Left ventricle myocardium inferior (tissue), 1 donor: ENCODE measurements around the gene CHCT1. TPM values are rescaled to one million over a fixed set of nuclear protein-coding genes. Genes with fewer than 3 reads are reported as not detected.
A peak's percentile ranks its signal among the peaks of the same experiment; 100 is the strongest.
"Not testable (repeated sequence)": the region's sequence is repeated elsewhere in the genome, so short reads cannot be mapped to it uniquely, and the experiment has no call there.

ENCODE experiments used
- DNase-seq: peaks from one replicate; pipeline ENCODE4 v3.0.0-alpha.2; 2020
- H3K27ac ChIP-seq: fragments of 200-600 bp; replicated peaks from 2 replicates; pipeline ENCODE4 v1.8.0; 2021
- H3K27me3 ChIP-seq: fragments of 200-600 bp; 2 replicates; pipeline ENCODE4 v1.8.0; 2021; ENCODE audit warnings: low read depth
- H3K36me3 ChIP-seq: fragments of 200-600 bp; 2 replicates; pipeline ENCODE4 v1.8.0; 2021
- H3K4me1 ChIP-seq: fragments of 200-600 bp; 2 replicates; pipeline ENCODE4 v1.8.0; 2021
- H3K4me3 ChIP-seq: fragments of 200-600 bp; 2 replicates; pipeline ENCODE4 v1.8.0; 2021; ENCODE audit warnings: mild to moderate bottlenecking, moderate library complexity
- H3K9me3 ChIP-seq: fragments of 200-600 bp; replicated peaks from 2 replicates; pipeline ENCODE4 v1.8.0; 2021
- intact Hi-C: fragments of 100-400 bp; cut with micrococcal nuclease; formaldehyde crosslinking; loops from one replicate; pipeline ENCODE4 v1.11.0; 2022
- total RNA-seq: library from RNA; stranded (reverse); fragmentation: NEBNext Ultra II Directional; extraction: Animal tissue kit (Norgen Biotek cat#: 25700); gene quantifications from one replicate; pipeline ENCODE4 v1.2.1, GENCODE V29; 2021
- TF ChIP-seq, protein P1 (sequence below): fragments of 200-600 bp; IDR thresholded peaks from 2 replicates; pipeline ENCODE4 v1.8.0; 2021; ENCODE audit warnings: antibody characterized with exemption, mild to moderate bottlenecking, borderline replicate concordance
- donor health status: DM: no; HTN: yes; CAD: no; lungs with severe emphysema.

CHCT1 gene
- total RNA-seq, 1 donor from 2014 or later = not detected

DNA sequence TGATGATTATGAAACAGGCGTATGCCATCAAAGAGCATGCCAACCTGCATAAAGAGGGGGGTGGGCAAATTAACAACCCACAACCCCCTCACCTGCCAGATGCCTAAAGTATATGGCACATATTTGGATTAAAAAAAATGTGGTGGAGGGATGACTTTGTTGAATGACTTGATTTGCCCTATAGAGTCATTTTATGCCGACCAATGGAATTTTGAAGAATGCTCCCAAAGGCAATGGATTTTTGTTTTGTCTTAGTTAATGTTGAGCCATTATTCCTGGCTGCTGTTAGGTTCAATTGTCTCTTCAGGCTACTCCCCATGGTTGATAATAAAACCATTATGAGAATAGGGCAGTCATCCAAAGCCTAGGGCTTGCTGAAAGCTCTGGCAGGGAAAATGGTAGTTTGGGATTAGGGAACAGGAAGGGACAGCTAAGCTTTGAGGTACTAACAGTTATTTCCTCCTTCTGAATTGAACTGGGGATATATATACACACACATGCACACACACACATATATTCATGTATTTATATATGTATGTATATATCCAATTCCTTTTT lies 5.8 kb upstream of the CHCT1 start:
- no peak for DNase-seq
- intact Hi-C loops = no loop called here
- TF ChIP-seq, protein P1, sequence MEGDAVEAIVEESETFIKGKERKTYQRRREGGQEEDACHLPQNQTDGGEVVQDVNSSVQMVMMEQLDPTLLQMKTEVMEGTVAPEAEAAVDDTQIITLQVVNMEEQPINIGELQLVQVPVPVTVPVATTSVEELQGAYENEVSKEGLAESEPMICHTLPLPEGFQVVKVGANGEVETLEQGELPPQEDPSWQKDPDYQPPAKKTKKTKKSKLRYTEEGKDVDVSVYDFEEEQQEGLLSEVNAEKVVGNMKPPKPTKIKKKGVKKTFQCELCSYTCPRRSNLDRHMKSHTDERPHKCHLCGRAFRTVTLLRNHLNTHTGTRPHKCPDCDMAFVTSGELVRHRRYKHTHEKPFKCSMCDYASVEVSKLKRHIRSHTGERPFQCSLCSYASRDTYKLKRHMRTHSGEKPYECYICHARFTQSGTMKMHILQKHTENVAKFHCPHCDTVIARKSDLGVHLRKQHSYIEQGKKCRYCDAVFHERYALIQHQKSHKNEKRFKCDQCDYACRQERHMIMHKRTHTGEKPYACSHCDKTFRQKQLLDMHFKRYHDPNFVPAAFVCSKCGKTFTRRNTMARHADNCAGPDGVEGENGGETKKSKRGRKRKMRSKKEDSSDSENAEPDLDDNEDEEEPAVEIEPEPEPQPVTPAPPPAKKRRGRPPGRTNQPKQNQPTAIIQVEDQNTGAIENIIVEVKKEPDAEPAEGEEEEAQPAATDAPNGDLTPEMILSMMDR = no peak

DNA sequence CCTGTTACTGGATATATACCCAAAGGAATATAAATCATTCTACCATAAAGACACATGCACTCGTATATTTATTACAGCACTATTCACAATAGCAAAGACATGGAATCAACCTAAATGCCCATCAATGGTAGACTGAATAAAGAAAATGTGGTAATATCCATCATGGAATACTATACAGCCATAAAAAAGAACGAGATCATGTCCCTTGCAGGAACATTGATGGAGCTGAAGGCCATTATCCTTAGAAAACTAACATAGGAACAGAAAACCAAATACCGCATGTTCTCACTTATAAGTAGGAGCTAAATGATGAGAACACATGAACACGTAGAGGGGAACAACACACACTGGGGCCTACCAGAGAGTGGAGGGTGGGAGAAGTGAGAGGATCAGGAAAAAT lies 3.3 kb upstream of the CHCT1 start:
- H3K9me3 ChIP-seq, H3K27me3 ChIP-seq, H3K36me3 ChIP-seq, H3K4me3 ChIP-seq, H3K27ac ChIP-seq, DNase-seq, intact Hi-C loops: not testable (repeated sequence)
- H3K4me1 ChIP-seq = peaks cover 16% of the 10 kb centered on the region

More for the DNA sequence above, 5.8 kb upstream of the CHCT1 start:
- no peak overlapping the region for H3K27ac ChIP-seq
- H3K4me1 ChIP-seq = peaks cover 10% of the 10 kb centered on the region
- no peaks in the 10 kb centered on the region for H3K27me3 ChIP-seq
- no peak overlapping the region for H3K4me3 ChIP-seq
- no peaks in the 10 kb centered on the region for H3K36me3 ChIP-seq
- no peaks in the 10 kb centered on the region for H3K9me3 ChIP-seq

DNA sequence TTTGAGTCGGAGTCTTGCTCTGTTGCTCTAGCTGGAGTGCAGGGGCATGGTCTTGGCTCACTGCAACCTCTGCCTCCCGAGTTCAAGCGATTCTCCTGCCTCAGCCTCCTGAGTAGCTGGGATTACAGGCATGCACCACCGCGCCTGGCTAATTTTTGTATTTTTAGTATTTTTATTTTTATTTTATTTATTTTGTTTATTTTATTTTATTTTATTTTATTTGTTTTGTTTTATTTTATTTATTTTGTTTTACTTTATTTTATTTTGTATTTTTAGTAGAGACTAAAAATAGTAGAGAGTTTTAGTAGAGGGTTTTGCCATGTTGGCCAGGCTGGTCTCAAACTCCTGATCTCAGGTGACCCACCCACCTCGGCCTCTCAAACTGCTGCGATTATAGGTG lies 2.4 kb upstream of the CHCT1 start:
- H3K27me3 ChIP-seq, H3K27ac ChIP-seq, intact Hi-C loops, DNase-seq, H3K36me3 ChIP-seq, H3K4me3 ChIP-seq, H3K9me3 ChIP-seq: not testable (repeated sequence)
- H3K4me1 ChIP-seq = peaks cover 16% of the 10 kb centered on the region

DNA sequence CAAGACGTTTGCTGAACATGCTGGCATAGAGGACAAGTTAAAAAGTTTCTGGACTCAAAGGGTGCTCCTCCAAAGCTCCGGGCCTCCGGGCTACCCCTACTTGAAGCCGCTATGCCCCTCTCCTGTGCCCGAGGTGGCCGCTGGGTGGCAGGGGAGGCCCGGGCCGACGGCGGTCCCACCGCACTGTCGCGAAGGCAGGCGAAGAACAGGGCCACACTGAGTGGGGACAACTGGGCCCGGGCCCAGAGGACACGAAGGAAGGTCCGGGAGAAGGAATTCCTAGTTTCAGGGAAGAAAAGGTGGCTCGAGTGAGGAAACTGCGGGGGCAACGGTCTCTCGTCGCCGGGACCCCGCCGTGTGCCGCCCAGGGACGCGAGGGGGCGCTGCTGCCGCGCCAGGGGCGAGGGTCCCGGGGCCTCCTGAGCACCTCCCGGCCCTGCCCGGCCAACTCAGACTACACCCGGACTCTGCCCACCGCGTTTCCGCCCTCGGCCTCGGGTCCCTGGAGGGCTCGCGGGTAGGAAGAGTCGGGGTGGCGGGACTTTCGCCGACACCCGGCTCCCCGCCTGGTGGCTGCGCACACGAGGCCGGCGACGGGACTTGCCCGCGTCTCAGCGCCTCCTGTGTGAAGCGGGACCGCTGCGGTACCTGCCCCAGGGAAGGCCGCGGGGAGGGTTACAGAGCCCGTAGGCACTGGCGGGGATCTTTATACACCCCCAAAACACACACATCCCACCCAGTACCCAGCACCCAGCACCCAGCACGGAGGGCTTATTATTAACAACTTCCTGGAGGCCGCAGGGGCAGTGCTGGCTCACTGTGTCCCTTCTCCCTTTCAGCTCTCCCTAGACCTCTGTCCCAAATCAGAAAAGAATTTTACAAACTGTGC lies 772 bp upstream of the CHCT1 start:
- intact Hi-C loops = no loop called here
- Histone ChIP-seq H3K4me3 (peak overlapping the region; percentile 67), H3K4me1 (peaks cover 12% of the 10 kb centered on the region), H3K27me3 (no peaks in the 10 kb centered on the region), H3K36me3 (no peaks in the 10 kb centered on the region), H3K27ac (peak overlapping the region; percentile 46), H3K9me3 (no peaks in the 10 kb centered on the region)
- TF ChIP-seq, protein P1 = peak; percentile 96
- peak; percentile 68 for DNase-seq

DNA sequence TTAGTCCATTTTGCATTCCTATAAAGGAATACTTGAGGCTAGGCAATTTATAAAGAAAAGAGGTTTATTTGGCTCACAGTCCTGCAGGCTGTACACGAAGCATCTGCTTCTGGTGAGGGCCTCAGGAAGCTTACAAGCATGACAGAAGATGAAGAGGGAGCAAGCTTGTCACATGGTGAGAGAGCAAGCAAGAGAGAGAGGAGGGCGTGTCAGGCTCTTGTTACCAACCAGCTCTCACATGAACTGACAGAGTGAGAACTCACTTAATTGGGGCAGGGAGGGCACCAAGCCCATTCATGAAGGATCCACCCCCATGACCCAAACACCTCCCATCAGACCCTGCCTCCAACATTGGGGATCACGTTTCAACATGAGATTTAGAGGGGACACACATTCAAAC lies 1.6 kb downstream of the CHCT1 start:
- TF ChIP-seq, protein P1 = no peak
- Histone ChIP-seq H3K27ac (no peak overlapping the region), H3K9me3 (no peaks in the 10 kb centered on the region), H3K4me3 (no peak overlapping the region), H3K27me3 (no peaks in the 10 kb centered on the region), H3K36me3 (no peaks in the 10 kb centered on the region), H3K4me1 (peaks cover 12% of the 10 kb centered on the region)
- no peak for DNase-seq
- intact Hi-C loops = no loop called here

DNA sequence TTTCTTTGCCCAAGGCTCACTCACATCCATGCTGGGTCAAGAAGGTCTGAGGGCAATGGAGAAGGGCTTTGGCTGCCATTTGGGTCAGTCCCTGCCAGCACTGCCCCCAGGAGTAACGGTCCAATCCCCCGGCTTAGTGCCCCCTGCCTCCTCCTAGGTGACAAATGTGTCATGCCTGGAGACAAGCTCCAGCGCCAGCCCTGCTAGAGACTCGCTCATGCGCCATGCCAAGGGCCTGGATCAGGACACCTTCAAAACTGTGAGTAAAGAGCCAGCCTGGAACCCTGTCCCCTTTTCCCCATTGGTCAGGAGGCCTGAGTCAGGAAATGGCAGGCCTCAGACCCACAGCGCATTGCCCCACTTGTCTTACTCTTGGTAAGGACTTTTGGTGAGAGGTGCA lies 3.3 kb downstream of the CHCT1 start:
- Histone ChIP-seq H3K9me3 (no peaks in the 10 kb centered on the region), H3K36me3 (no peaks in the 10 kb centered on the region), H3K27ac (no peak overlapping the region), H3K4me3 (no peak overlapping the region), H3K27me3 (no peaks in the 10 kb centered on the region), H3K4me1 (peaks cover 12% of the 10 kb centered on the region)
- intact Hi-C loops = no loop called here
- no peak for DNase-seq
- TF ChIP-seq, protein P1 = no peak
